PFSK-1 (cell line): ENCODE measurements around the gene ISG15.
A peak's percentile ranks its signal among the peaks of the same experiment; 100 is the strongest.

Source experiments
- FOXP2 ChIP-seq: optimal IDR thresholded peaks from 2 replicates; pipeline ENCODE3; 2011; ENCODE audit warnings: borderline replicate concordance, control low read depth, inconsistent platforms; ENCODE audit not compliant: insufficient read depth; ENCODE audit errors: extremely low read length, extremely low read depth
- POLR2AphosphoS5 ChIP-seq: IDR thresholded peaks from 2 replicates; pipeline ENCODE4 v1.6.1; 2012; ENCODE audit warnings: low read depth, mild to moderate bottlenecking, control low read depth, low read length, moderate library complexity
- SIN3A ChIP-seq: IDR thresholded peaks from 2 replicates; pipeline ENCODE4 v1.6.1; 2012; ENCODE audit warnings: mild to moderate bottlenecking, low read length, moderate library complexity, borderline replicate concordance; ENCODE audit not compliant: insufficient read depth
- TAF1 ChIP-seq: IDR thresholded peaks from 2 replicates; pipeline ENCODE4 v1.6.1; 2012; ENCODE audit warnings: low read length, control low read depth, borderline replicate concordance; ENCODE audit not compliant: insufficient read depth
- TF ChIP-seq, protein P1 (sequence below), 2 experiments: IDR thresholded peaks; 2 replicates each; pipeline versions ENCODE4 v1.6.1 to v1.8.0; 2011 to 2012; ENCODE audit warnings: low read depth in 2 of 2, low read length in 2 of 2, control low read depth in 1 of 2, inconsistent platforms in 1 of 2, mild to moderate bottlenecking in 1 of 2, moderate library complexity in 1 of 2; ENCODE audit not compliant: insufficient read depth in 1 of 2

ISG15 gene

GRCh38 chr1:1006305-1007159 lies 6.8 kb upstream of the ISG15 start:
- no peak for TF ChIP-seq TAF1
- TF ChIP-seq FOXP2 = no peak

- TF ChIP-seq FOXP2 (no peak), SIN3A (no peak), POLR2AphosphoS5 (no peak), TAF1 (no peak)
- TF ChIP-seq, protein P1, sequence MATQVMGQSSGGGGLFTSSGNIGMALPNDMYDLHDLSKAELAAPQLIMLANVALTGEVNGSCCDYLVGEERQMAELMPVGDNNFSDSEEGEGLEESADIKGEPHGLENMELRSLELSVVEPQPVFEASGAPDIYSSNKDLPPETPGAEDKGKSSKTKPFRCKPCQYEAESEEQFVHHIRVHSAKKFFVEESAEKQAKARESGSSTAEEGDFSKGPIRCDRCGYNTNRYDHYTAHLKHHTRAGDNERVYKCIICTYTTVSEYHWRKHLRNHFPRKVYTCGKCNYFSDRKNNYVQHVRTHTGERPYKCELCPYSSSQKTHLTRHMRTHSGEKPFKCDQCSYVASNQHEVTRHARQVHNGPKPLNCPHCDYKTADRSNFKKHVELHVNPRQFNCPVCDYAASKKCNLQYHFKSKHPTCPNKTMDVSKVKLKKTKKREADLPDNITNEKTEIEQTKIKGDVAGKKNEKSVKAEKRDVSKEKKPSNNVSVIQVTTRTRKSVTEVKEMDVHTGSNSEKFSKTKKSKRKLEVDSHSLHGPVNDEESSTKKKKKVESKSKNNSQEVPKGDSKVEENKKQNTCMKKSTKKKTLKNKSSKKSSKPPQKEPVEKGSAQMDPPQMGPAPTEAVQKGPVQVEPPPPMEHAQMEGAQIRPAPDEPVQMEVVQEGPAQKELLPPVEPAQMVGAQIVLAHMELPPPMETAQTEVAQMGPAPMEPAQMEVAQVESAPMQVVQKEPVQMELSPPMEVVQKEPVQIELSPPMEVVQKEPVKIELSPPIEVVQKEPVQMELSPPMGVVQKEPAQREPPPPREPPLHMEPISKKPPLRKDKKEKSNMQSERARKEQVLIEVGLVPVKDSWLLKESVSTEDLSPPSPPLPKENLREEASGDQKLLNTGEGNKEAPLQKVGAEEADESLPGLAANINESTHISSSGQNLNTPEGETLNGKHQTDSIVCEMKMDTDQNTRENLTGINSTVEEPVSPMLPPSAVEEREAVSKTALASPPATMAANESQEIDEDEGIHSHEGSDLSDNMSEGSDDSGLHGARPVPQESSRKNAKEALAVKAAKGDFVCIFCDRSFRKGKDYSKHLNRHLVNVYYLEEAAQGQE (IDR thresholded peaks at IDR 0.05; ENCODE audit: insufficient read depth in 1 of 2, low read depth in 2 of 2, low read length in 2 of 2) = no peak
Measured at GRCh38 chr1:1011396-1011949, 1.8 kb upstream of the ISG15 start.

GRCh38 chr1:1013922-1014648 lies 788 bp downstream of the ISG15 start:
- no peak for TF ChIP-seq POLR2AphosphoS5
- TF ChIP-seq, protein P1 (IDR thresholded peaks at IDR 0.05; ENCODE audit: insufficient read depth in 1 of 2, low read depth in 2 of 2, low read length in 2 of 2) = no peak
- TF ChIP-seq TAF1 = no peak
- no peak for TF ChIP-seq SIN3A
- TF ChIP-seq FOXP2 = no peak

DNA sequence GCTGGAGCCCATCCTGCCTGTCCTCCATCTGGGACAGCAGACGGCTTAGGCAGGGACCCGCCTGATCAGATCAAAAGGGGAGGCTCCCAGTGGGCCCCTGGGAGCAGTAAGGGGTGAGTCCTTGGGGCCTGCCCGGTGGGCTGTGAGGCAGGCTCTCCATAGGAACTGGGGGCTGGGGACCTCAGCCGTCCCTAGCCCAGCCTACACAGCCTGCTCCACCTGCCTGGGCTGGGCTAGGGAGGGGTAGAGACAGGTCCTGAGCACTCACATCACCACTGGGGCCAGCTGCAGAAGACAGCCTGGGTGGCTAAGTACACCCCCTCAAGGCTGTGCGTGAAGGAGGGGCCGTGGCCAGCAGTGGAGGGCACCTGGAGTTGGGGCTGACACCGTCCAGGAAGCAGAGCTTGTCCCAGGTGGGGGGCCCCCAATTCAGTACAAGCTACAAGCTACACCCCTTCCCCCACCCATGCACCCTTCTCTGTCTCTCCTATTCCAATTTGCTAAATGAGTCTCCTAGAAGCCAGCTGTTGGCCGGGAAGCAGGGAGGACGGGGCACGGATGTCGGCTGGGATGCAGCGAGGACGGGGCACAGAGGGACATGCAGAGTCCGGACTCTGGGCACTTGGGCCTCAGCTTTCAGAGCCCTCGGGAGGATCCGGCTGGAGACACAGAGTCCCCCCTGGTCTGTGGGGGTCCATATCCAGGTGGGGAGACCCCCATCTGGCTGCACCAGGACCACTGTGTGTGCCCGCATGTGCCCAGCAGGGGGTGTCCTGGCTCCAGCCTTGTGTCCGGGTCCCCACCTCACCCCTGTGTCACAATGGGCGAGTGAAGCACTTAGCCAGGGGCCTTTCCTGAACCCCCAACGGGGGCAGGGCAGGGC lies 1.7 kb downstream of the ISG15 start:
- TF ChIP-seq FOXP2 = no peak
- TF ChIP-seq TAF1 = no peak
- TF ChIP-seq SIN3A = no peak
- TF ChIP-seq POLR2AphosphoS5 = no peak
- TF ChIP-seq, protein P1 (IDR thresholded peaks at IDR 0.05; ENCODE audit: insufficient read depth in 1 of 2, low read depth in 2 of 2, low read length in 2 of 2) = no peak

GRCh38 chr1:1019122-1019999 lies 6.1 kb downstream of the ISG15 start:
- 0 out of 2 replicates have a peak, but pooled peaks have one; percentile 6 for TF ChIP-seq POLR2AphosphoS5
- TF ChIP-seq, protein P1 (IDR thresholded peaks at IDR 0.05; ENCODE audit: insufficient read depth in 1 of 2, low read depth in 2 of 2, low read length in 2 of 2) = no peak
